ENCODE data around the gene MINDY4. TPM values are rescaled to one million over a fixed set of nuclear protein-coding genes. Genes with fewer than 3 reads are reported as not detected.

Gene MINDY4
- total and polyA plus RNA-seq, 4 experiments from 2014 or later = 0.23 to 1.5 (median 1.1) TPM

GRCh38 chr7:30936650-30937245, 165.5 kb downstream of the MINDY4 start:
- H3K9me3 ChIP-seq (ENCODE audit: control insufficient read depth in 1 of 2, low read length in 2 of 2) = no peaks in the 10 kb centered on the region
- no peaks in the 10 kb centered on the region for H3K36me3 Mint-ChIP-seq
- H3K27ac Mint-ChIP-seq = peak overlapping the region in 3 of 7 donors; percentile 41 to 60 (median 57)
- H3K4me3 Mint-ChIP-seq = no peak overlapping the region
- no peaks in the 10 kb centered on the region for H3K27me3 ChIP-seq (ENCODE audit: insufficient read depth, low read length)
- no peak for DNase-seq
- no peaks in the 10 kb centered on the region for H3K9me3 Mint-ChIP-seq
- peaks cover 11 to 16% of the 10 kb centered on the region in 2 donors for H3K27me3 Mint-ChIP-seq
- POLR2A ChIA-PET (ENCODE audit: partially characterized antibody) = no interaction called here
- H3K4me1 ChIP-seq (ENCODE audit: insufficient read depth, low read length) = no peaks in the 10 kb centered on the region
- CTCF ChIA-PET (ENCODE audit: partially characterized antibody) = interaction anchor here (1.5 kb wide), 1 partner anchor 9 kb away, joined by 3 read pairs; no protein-coding TSS in a partner anchor
- no peak overlapping the region for H3K27ac ChIP-seq (ENCODE audit: low read depth, low read length)
- H3K4me3 ChIP-seq (ENCODE audit: low read length in 2 of 2) = no peak overlapping the region
- no peaks in the 10 kb centered on the region for H3K4me1 Mint-ChIP-seq
- no peaks in the 10 kb centered on the region for H3K36me3 ChIP-seq (ENCODE audit: insufficient read depth, low read length)
- intact Hi-C loops (cut with micrococcal nuclease) = no loop called here

- Mint-ChIP-seq H3K9me3 (no peaks in the 10 kb centered on the region), H3K4me1 (no peaks in the 10 kb centered on the region), H3K27me3 (peaks cover 14 to 16% of the 10 kb centered on the region in 2 donors), H3K4me3 (no peak overlapping the region), H3K27ac (peak overlapping the region in 1 of 7 donors; percentile 48), H3K36me3 (no peaks in the 10 kb centered on the region)
- ChIA-PET POLR2A (ENCODE audit: partially characterized antibody) (no interaction called here), CTCF (ENCODE audit: partially characterized antibody) (interaction anchor here (1.5 kb wide), 1 partner anchor 9 kb away, joined by 3 read pairs; no protein-coding TSS in a partner anchor)
- no peak for DNase-seq
- intact Hi-C loops (cut with micrococcal nuclease) = no loop called here
- H3K27ac ChIP-seq (ENCODE audit: low read depth, low read length) = no peak overlapping the region
- H3K27me3 ChIP-seq (ENCODE audit: insufficient read depth, low read length) = no peaks in the 10 kb centered on the region
- H3K36me3 ChIP-seq (ENCODE audit: insufficient read depth, low read length) = no peaks in the 10 kb centered on the region
- H3K9me3 ChIP-seq (ENCODE audit: control insufficient read depth in 1 of 2, low read length in 2 of 2) = no peaks in the 10 kb centered on the region
- H3K4me3 ChIP-seq (ENCODE audit: low read length in 2 of 2) = no peak overlapping the region
- H3K4me1 ChIP-seq (ENCODE audit: insufficient read depth, low read length) = no peaks in the 10 kb centered on the region
Observed at GRCh38 chr7:30937416-30937815, 166.2 kb downstream of the MINDY4 start.

- no peaks in the 10 kb centered on the region for H3K27me3 ChIP-seq (ENCODE audit: insufficient read depth, low read length)
- Mint-ChIP-seq H3K4me3 (no peak overlapping the region), H3K4me1 (no peaks in the 10 kb centered on the region), H3K27me3 (peaks cover 17 to 19% of the 10 kb centered on the region in 2 donors), H3K27ac (no peak overlapping the region), H3K9me3 (no peaks in the 10 kb centered on the region), H3K36me3 (no peaks in the 10 kb centered on the region)
- H3K27ac ChIP-seq (ENCODE audit: low read depth, low read length) = no peak overlapping the region
- ChIA-PET POLR2A (ENCODE audit: partially characterized antibody) (no interaction called here), CTCF (ENCODE audit: partially characterized antibody) (interaction anchor here (0.7 to 2.3 kb wide), 11 partner anchors 9 to 183 kb away, joined by 3 to 13 read pairs (median 5); partner anchors contain the start of gene AQP1)
- no peaks in the 10 kb centered on the region for H3K4me1 ChIP-seq (ENCODE audit: insufficient read depth, low read length)
- no peaks in the 10 kb centered on the region for H3K9me3 ChIP-seq (ENCODE audit: control insufficient read depth in 1 of 2, low read length in 2 of 2)
- no peaks in the 10 kb centered on the region for H3K36me3 ChIP-seq (ENCODE audit: insufficient read depth, low read length)
- intact Hi-C loops (cut with micrococcal nuclease) = no loop called here
- H3K4me3 ChIP-seq (ENCODE audit: low read length in 2 of 2) = no peak overlapping the region
- DNase-seq = peak in 4 of 5 donors; percentile 16 to 39 (median 28)
Observed at GRCh38 chr7:30938435-30939316, 167.5 kb downstream of the MINDY4 start.

GRCh38 chr7:30941582-30942323, 170.5 kb downstream of the MINDY4 start:
- Mint-ChIP-seq H3K27me3 (peaks cover 18 to 22% of the 10 kb centered on the region in 2 donors), H3K4me3 (no peak overlapping the region), H3K27ac (no peak overlapping the region), H3K36me3 (peaks cover 0 to 1% of the 10 kb centered on the region in 2 donors), H3K9me3 (peaks cover 0 to 20% (median 15%) of the 10 kb centered on the region in 8 donors), H3K4me1 (no peaks in the 10 kb centered on the region)
- ChIA-PET CTCF (ENCODE audit: partially characterized antibody) (interaction anchor here (1.5 kb wide), 1 partner anchor 15 kb away, joined by 3 read pairs; no protein-coding TSS in a partner anchor), POLR2A (ENCODE audit: partially characterized antibody) (no interaction called here)
- H3K36me3 ChIP-seq (ENCODE audit: insufficient read depth, low read length) = no peaks in the 10 kb centered on the region
- H3K4me3 ChIP-seq (ENCODE audit: low read length in 2 of 2) = no peak overlapping the region
- DNase-seq = no peak
- H3K9me3 ChIP-seq (ENCODE audit: control insufficient read depth in 1 of 2, low read length in 2 of 2) = no peaks in the 10 kb centered on the region
- no peaks in the 10 kb centered on the region for H3K4me1 ChIP-seq (ENCODE audit: insufficient read depth, low read length)
- no peak overlapping the region for H3K27ac ChIP-seq (ENCODE audit: low read depth, low read length)
- intact Hi-C loops (cut with micrococcal nuclease) = no loop called here
- H3K27me3 ChIP-seq (ENCODE audit: insufficient read depth, low read length) = no peaks in the 10 kb centered on the region

Other genes starting within 250 kb of the MINDY4 start
- gene GARS1, start 176.5 kb upstream of the MINDY4 start, total RNA-seq = 100 to 1,000 TPM in 1 of 2 experiments, 10 to 100 TPM in 1; 79.8 to 101 TPM
- gene GARS1, start 176.5 kb upstream of the MINDY4 start, polyA plus RNA-seq = 10 to 100 TPM; 74.5 to 80.7 TPM
- not detected for gene CRHR2, start 89.0 kb upstream of the MINDY4 start, total RNA-seq
- not detected for gene CRHR2, start 89.0 kb upstream of the MINDY4 start, polyA plus RNA-seq
- 1 to 10 TPM in 1 of 2 experiments, under 1 TPM in 1; 0.87 to 1.2 TPM for gene INMT, start 19.3 kb upstream of the MINDY4 start, total RNA-seq
- gene INMT, start 19.3 kb upstream of the MINDY4 start, polyA plus RNA-seq = under 1 TPM; 0.22 to 0.77 TPM
- gene AQP1, start 140.4 kb downstream of the MINDY4 start, total RNA-seq = not detected
- gene AQP1, start 140.4 kb downstream of the MINDY4 start, polyA plus RNA-seq = not detected
- not detected for gene GHRHR, start 192.5 kb downstream of the MINDY4 start, total RNA-seq
- gene GHRHR, start 192.5 kb downstream of the MINDY4 start, polyA plus RNA-seq = not detected